Measurements from ENCODE around the gene CCNA2. TPM values are rescaled to one million over a fixed set of nuclear protein-coding genes. Genes with fewer than 3 reads are reported as not detected.
A peak's percentile ranks its signal among the peaks of the same experiment; 100 is the strongest.

Gene CCNA2
- 5.5 TPM for total RNA-seq (ENCODE audit: insufficient read depth, low replicate concordance)

DNA sequence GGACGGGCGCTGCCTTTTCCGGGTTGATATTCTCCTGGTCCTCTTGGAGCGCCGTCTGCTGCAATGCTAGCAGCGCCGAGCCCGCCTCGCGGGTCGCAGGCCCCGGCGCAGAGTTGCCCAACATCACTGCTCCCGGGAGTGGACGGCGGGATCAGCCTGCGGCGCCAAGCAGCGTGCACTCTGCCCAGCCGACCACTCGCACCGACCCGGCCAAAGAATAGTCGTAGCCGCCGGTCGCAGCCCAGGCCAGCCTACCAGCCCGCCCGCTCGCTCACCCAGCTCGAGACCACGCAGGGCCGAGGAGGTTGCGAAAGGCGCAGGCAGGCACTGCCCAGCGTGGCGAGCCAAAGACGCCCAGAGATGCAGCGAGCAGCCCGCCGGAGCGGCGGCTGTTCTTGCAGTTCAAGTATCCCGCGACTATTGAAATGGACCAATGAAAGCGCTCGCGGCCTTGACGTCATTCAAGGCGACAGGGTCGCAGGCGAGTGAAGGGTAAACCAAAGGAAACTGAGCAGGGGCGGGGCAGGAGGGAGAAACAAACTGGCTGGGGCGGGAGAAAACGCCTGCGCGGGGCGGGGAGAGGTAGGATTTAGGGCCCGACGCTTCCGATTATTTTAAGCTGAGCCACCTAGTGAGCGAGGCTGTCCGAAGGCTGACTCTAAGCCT lies at the start of gene CCNA2:
Gene CCNA2, minus strand, starts transcription at position 379 of the 666 bp plus-strand sequence. Its CDS starts 255 bp downstream, at position 124.
- peak; percentile 98 for DNase-seq (ENCODE audit: low spot score)

DNA sequence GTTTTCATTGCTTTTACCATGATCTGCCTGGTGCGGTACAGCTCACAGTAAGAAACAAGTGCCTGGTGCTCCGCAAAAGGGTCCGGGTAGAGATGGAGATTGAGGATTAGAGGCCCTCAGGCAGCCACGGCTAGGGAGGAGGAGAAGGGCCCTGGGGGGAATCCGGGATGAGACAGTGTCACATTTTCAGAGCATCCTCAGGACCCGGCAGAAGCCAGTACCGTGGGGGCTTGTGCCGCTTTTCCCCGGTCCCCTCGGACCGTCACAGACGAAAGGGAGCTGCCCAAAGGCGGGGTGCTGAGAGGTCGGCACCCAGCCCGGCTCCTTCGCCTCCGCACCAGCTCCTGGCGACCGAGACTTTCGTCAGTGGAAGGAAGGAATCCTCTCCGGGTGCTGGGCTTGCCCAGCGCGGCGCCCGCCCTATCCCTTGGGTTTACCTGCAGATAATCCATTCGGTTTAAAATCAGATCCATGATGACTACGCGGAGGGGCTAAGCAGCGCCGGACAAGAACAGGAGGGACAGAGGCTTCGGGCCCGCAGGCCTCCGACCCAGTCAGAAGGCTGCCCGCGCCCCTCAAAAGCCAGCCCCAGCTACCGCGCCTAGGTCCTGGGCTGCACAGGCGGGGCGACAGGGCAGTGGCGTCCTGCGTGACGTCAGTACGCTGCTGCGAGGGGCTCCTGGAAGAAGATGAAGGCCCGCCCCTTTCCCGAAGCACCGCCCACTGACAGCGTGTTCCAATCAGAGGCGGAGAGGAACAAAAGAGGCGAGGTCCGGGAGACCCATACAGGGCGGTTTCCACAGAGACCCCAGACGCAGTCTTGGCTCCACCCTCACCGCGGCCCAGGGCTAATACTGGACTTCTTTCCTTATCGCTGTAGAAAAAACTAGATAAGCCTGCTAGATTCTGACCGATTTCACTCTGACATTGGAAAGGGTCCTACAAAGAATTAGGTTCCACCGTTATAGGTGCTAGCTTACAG lies 46.4 kb upstream of the CCNA2 start, which contains the start of gene BBS7:
Gene BBS7, minus strand, starts transcription at position 634 of the 982 bp plus-strand sequence. Its CDS starts 161 bp downstream, at position 473.
- DNase-seq (ENCODE audit: low spot score) = peak; percentile 99

DNA sequence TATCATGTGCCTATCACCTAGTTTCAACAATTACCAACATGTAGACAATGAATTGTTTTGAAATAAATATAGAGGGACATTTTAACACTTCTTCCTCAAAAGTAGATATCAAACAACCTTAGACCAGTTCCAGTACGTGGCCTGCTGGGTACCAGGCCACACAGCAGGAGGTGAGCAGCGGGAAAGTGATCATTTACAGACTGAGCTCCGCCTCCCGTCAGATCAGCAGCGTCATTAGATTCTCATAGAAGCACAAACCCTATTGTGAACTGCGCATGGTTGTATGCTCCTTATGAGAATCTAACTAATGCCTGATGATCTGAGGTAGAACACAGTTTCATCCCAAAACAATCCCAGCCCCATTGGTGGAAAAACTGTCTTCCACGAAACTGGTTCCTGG lies 40.1 kb upstream of the CCNA2 start:
- DNase-seq (ENCODE audit: low spot score) = no peak

DNA sequence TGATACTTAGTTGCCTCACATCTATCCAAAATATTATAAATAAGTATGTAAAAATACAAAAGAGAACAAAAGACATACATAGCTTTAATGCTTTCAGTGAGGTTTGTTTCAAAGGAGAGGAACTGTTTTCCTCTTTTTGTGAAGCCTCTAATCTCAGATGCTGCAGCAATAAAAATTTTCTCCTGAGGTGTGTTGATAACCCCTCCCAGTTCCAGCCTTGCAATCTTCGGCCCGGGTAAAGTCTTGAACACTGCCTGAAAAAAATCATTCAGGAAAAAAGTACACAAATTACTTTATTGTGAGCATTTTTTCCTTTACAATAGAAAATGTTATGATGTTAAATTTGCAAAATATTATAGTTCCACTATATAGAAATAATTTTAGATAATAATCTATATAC lies 37.7 kb upstream of the CCNA2 start:
- DNase-seq (ENCODE audit: low spot score) = no peak

DNA sequence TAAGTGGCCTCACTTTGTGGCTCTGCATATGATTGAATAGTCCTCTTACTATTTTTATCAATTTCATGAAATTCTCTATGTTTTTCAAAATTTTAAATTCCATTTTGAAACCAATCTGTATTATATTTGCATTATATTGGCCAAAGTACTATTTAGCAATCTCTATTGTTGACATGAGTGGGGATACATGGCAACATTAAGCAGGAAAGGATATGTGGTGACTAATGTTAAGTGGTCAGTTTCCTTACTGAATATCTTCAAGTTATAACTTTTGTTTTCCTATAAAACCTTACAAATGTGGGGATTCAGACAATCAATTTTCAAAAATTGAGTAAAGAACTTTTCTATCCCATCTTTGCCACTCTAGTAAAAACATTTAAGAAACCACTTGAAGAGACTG lies 36.4 kb upstream of the CCNA2 start:
- no peak for DNase-seq (ENCODE audit: low spot score)

DNA sequence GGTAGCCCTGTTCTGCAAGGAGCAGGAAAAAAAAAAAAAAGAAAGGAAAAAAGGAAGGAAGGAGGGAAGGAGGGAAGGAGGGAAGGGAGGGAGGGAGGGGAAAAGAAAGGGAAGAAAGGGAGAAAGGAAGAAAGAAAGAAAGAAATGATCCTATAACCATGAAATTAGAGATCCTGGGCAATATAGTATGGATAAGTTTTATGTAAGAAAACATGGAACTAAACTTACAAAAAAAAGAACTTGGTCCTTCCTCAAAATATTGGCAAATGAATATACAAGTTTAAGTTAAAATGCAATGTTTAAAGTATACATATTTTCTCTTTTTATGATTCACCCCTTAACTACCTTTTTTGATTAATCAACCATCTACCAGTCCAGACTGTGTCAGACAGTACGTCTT lies 27.7 kb upstream of the CCNA2 start:
- DNase-seq (ENCODE audit: low spot score) = no peak

DNA sequence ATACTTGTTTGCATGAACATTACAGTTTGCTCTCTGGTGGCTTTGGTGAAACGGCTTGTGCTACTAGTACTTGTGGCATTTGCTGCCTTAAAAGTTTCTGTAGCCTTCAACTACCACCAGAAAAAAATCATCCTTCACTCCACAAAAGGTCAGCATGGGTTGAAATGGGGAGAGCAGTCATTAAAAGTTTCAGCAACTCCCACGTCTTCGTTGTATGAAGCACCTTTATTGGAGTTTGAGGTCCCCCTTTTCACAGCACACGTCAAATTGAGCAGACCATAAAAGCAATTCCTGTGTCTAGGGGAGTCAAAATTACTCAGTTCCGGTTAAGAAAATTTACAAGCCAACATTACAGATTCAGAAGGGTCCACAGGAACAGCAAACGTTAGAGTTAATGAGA lies 23.0 kb upstream of the CCNA2 start:
- DNase-seq (ENCODE audit: low spot score) = no peak

DNA sequence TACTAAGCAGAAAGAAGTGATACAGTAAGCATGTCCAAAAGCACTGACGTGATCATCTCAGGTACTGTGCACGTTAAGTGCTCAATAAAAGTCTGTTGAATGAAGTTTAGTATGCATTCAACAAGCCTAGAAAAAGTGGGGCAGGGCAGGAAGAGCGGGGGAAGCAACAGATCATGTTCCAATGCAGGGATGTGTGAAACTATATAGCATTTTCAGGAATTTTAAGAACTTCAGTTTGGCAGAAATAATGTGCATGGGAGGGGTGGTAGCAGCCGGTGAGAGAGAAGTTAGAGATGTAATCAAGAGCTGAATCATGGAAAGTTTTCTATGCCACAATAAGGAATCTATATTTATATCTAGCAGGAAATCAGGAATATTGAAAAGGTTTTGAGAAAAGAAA lies 19.2 kb upstream of the CCNA2 start:
- no peak for DNase-seq (ENCODE audit: low spot score)

DNA sequence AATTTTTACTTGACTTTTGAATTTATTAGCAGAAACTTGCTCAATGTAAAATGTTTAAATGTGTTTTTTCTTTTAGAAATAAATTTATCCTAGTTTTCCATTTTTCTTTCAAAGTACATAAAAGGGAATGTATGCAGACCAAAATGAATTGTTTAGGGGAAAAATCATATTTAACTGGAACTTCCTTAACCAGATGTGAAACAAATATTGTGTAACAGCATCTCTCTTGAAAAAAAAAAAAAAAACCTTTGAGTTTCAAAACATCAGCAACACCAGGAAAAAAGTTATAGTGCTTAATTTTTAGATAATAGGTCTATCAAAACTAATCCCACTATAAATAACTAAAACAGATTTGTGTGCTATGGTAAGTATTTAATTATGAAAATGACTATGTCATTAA lies 14.5 kb upstream of the CCNA2 start:
- DNase-seq (ENCODE audit: low spot score) = no peak

DNA sequence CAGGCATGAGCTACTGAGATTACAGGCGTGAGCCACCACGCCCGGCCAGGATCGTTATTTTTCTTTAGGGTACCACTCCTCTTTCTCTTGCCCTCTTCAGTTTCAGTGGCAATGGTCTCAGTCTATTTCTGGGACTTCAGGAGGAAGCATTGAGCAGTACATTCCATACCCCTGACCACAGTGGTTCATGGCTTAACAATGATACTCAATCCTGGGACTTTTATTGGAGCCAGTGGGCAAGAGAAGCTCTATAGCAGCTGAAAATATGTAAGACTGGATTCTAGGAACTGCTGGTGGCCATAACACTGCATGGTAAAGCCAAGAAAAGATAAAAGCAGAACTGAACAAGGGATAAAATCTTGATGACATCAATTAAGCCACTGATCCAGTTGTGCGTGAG lies 5.8 kb upstream of the CCNA2 start:
- DNase-seq (ENCODE audit: low spot score) = no peak

DNA sequence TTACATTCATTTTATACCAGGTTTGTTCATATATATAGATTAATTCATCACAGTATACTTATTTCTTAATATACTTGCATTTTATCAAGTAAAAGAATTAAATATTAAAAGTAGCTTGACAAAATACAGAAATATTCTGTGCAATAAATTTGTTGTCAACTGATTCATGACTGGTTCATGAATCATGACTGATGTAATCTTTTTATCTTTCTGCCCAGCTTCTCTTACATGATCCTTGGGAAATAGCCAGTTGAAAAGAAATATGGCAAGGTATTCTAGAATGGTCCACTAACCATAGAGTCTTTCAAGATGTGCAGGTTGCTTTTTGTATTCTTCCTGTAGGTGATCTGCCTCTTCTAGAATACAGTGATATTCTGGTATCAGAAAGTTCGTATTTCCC lies 4.2 kb upstream of the CCNA2 start:
- no peak for DNase-seq (ENCODE audit: low spot score)

DNA sequence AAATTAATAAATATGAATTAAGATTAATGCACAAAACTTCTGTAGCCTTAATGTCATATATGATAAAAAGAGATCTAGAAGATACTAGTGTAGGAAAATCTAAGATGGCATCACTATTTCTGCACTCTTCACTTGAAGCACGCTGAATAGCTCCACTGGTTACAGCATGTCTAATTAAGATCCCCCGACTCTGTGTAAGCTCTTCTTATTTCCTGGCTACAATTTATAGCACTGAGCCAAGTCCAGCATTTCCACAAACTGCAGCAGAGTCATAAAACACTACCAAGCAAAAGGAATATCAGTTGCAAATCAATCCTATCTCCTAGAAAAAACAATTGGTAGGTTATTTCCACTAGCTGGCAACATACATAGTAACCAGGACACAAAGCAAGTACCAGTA lies 1.3 kb upstream of the CCNA2 start:
- no peak for DNase-seq (ENCODE audit: low spot score)

DNA sequence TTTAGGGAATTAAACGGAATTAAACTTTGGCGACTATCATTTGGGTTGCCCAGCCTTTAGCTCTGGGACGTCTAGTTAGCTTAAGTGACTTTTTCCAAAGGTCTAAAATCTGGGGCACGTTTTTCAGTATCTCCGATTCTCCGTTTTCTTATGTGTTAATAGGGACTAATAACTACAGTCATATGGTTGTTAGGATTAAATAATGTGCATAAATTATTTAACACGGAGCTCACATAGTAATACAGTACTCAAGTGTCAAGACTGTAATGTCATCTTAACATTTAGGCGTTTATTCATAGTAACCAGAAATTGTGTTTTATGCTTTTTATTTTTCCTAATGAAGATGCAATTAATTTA lies 466 bp upstream of the CCNA2 start:
- DNase-seq (ENCODE audit: low spot score) = no peak

DNA sequence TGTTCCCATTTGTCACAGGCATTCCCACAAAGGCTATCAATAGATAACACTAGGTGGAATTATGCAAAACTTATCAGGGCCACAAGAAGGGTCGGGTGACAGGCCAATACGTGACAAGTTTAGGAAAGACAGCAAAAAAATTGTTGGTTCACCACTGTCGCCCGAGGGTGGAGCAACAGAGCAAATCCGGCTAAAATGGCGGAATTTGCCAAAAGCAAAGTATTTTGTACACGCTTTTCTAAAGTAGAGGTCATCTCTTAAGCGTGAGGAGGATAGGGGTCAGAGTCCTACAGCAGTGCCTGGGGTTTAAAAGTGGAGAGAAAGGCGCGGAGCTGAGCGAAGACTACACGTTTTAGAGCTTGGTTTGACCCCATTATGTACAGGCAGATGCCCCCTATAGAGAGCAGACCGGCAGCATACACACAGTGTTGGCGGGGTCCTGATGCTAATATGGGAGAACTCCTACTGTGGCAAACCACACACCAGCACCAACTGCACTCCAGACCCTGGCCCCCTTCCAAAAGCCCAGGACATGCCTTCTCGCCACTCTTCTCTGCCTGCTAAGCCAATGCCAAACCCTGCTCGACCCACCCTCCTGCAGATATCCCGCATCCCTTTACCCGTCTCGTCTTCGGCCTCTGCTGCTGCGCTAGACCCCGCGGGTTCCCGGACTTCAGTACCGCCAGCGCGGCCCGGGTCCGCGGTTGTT lies 733 bp downstream of the CCNA2 start:
- peak; percentile 11 for DNase-seq (ENCODE audit: low spot score)

DNA sequence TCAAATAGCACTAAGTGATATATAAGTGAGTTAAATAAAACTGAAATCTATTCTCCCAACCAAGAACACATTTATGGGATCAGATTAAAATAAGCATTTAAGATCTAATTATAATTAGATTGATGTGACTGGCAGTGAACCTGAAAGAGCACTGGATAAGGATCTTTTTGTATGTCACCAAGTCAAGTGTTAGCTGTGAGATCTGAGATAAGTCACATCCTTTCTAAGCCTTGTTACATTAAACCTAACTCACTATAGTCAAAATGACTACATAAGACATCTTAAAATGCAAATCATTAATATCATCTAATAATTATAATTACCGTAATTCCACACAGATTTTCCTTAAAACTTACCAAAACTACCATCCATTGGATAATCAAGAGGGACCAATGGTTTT lies 1.6 kb downstream of the CCNA2 start:
- no peak for DNase-seq (ENCODE audit: low spot score)

DNA sequence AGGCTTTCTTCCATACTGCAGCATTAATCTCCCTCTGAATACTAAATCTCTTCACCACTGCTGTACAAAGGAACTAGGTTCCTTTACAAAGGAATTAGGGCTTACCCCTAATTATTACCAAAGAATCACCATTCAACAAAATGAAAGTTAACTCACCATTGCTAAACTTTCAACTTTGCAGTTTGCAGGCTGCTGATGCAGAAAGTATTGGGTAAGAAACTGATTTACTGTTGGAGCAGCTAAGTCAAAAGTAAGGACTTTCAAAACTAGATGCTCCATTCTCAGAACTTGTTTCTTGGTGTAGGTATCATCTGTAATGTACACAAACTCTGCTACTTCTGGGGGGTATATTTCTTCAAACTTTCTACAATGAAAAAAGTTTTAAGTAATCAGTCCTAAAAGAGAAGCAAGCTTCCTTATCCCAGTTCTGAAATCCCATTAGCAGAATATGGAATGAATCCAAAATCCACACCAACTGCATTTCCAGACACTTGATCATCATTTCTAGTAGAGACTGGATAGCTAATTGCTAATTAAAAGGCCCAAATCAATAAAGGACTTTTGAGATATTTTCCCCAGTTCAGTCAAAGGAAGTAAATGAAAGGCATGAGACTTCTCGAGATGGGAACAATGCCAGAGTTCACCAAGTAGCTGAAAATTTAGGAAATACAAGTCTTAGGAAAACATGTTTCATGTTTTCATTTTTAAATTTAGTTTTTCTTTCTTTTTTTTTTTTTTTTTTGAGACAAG lies 4.3 kb downstream of the CCNA2 start:
- no peak for DNase-seq (ENCODE audit: low spot score)

DNA sequence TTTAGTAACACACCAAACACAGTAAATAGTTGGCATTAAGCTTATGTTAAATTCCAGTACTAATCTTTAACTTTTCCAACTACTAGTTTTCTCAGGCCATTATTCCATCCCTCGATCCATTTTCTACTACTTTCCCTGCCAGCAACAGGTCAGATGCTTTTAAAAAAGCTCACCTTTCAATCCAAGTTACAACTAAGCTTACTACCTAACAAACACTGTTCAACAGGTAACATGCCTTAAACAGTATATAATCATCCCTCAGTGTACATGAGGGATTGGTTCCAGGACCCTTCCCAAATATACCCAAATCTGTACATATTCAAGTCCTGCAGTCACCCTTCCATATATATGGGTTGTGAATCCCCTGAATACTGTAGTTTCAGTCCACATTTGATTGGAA lies 5.5 kb downstream of the CCNA2 start:
- no peak for DNase-seq (ENCODE audit: low spot score)

DNA sequence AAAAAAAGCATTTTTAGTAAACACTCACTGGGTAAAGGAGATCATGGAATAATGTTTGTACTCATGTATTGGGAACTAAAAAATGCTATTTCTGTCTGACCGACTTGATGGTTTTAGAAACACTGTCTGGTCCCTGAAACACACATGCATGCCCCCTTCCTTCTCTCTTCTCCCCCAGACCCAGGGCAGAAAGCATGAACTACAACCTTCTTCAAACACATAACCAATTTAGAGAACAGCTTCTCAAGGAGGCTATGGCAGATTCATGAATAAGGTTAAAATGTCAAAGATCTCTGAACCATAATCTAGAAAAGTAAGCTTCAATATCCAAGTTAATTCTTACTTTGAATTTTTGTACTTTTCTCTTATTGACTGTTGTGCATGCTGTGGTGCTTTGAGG lies 6.0 kb downstream of the CCNA2 start:
- DNase-seq (ENCODE audit: low spot score) = no peak

DNA sequence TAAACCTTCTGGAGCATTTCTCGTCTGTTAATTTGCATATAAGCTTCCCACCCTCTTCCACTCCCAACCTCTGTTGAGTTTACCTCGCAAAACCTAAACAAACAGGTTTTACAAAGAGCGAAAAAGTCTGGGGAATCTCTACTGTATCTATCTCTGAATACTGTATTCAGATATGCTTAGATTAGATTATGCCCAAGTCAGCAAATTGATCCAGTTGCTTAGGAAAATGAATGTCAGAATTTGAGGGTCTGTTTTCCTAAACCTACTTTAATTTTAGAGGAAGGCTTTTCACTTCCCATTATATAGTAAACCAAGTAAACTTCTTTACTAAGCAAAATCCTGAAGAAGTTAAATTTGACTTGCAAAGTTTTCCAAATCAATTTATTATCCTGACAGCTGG lies 6.7 kb downstream of the CCNA2 start:
- DNase-seq (ENCODE audit: low spot score) = no peak

DNA sequence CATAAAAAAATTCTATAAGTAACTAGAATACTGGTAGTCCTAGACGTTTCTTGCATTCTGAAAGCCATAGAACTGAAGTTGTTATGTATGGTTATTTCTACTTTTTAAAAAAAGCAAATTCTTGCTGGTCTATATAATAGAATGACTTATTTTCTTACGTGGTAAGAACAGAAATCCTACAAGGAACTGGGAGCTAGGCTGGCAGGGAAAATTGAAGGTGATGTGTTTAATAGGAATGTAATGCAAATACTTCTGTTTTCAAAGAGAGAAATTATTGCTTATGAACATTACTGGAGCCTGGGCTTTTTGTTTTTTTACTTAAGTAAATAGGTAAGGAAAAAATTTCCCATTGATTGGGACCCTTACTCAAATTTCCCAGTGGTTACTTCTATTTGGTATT lies 8.9 kb downstream of the CCNA2 start:
- no peak for DNase-seq (ENCODE audit: low spot score)

DNA sequence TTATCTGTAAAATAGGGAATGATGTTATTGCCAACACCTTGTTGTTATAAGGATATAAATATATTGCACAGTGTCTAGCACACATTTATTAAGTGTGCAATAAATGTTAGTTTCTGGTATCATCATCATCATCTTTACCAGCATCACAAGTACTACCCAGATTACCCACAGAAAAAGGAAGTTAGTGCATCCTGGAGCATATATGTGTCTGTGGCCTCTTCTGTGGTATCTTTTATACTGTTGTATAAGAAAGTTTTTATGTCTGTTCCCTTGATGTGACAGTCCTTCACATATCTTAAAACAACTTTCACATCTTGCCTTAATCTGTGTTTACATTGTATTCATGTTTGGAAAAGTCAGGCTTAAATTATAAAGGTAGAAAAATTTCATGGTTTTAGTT lies 12.6 kb downstream of the CCNA2 start:
- no peak for DNase-seq (ENCODE audit: low spot score)

DNA sequence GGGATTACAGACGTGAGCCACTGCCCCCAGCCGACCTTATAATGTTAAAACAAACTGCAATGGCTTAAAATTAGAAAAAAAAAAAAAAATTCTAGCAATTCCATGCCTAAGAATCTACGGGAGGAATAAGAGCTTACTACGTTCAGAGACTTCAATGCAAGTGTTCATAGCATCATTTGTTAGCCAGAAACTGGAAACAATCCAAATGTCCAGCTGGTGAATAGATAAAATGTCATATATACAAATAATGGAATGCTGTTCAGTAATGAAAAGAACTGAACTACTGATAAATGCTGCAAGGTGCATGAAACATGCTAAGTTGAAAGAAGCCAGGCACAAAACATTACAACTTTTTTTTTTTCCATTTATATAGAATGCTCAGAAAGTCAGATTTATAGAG lies 17.3 kb downstream of the CCNA2 start:
- DNase-seq (ENCODE audit: low spot score) = no peak

All from umbilical cord (tissue), 2 donors.